Heart left ventricle (tissue), 16 donors: ENCODE measurements around the gene RAB6B. TPM values are rescaled to one million over a fixed set of nuclear protein-coding genes. Genes with fewer than 3 reads are reported as not detected.
A peak's percentile ranks its signal among the peaks of the same experiment; 100 is the strongest.

Experiments used
- ATAC-seq, 4 donors: fragments of 200-7000 bp; cut with Tn5 transposase; one replicate each; pipeline ENCODE4 v1.9.1; 2020 to 2022; ENCODE audit warnings: moderate library complexity in 4 of 4, mild to moderate bottlenecking in 3 of 4, moderate number of reproducible peaks in 1 of 4
- DNase-seq, 5 donors: peaks; one replicate each; pipeline ENCODE4 v3.0.0-alpha.2; 2020
- H3K27ac ChIP-seq, 12 donors: fragments of 200-600 bp; sonication (generic) in 4 of 12; one replicate each; pipeline versions ENCODE4 v1.5.0 to v1.8.0; 2016 to 2022; ENCODE audit warnings: mild to moderate bottlenecking in 2 of 12
- H3K27me3 ChIP-seq, 9 donors: fragments of 200-600 bp; sonication (generic) in 2 of 9; one replicate each; pipeline versions ENCODE4 v1.5.1 to v1.8.0; 2016 to 2022; ENCODE audit warnings: mild to moderate bottlenecking in 3 of 9
- H3K36me3 ChIP-seq, 9 donors: fragments of 200-600 bp; sonication (generic) in 2 of 9; one replicate each; pipeline versions ENCODE4 v1.5.0 to v1.8.0; 2018 to 2022; ENCODE audit warnings: mild to moderate bottlenecking in 2 of 9
- H3K4me1 ChIP-seq, 12 donors: fragments of 200-600 bp; sonication (generic) in 4 of 12; one replicate each; pipeline versions ENCODE4 v1.5.0 to v1.8.0; 2016 to 2022; ENCODE audit warnings: mild to moderate bottlenecking in 3 of 12
- H3K4me3 ChIP-seq, 12 donors: fragments of 200-600 bp; sonication (generic) in 4 of 12; one replicate each; pipeline versions ENCODE4 v1.5.0 to v1.8.0; 2017 to 2022; ENCODE audit warnings: mild to moderate bottlenecking in 9 of 12, moderate library complexity in 4 of 12
- H3K9me3 ChIP-seq, 12 donors: fragments of 200-600 bp; sonication (generic) in 4 of 12; one replicate each; pipeline versions ENCODE4 v1.5.0 to v1.8.0; 2016 to 2022; ENCODE audit warnings: mild to moderate bottlenecking in 1 of 12
- CTCF ChIP-seq, 12 donors: fragments of 200-600 bp; sonication (generic) in 4 of 12; IDR thresholded peaks; one replicate each; pipeline versions ENCODE4 v1.5.0 to v1.8.0; 2018 to 2022; ENCODE audit warnings: antibody characterized with exemption in 12 of 12, mild to moderate bottlenecking in 5 of 12
- POLR2A ChIP-seq, 2 donors: fragments of 450-650 bp; IDR thresholded peaks; one replicate each; pipeline ENCODE4 v1.6.1; 2017; ENCODE audit warnings: antibody characterized with exemption in 2 of 2, mild to moderate bottlenecking in 2 of 2, moderate library complexity in 2 of 2
- WGBS, 4 donors: extraction: QIAGEN DNeasy Blood & Tissue Kit in 2 of 4; methylation state at CpG; one replicate each; pipeline versions ENCODE4 v1.1.5 to v1.1.7; 2013 to 2018; 5-methylcytosine and 5-hydroxymethylcytosine counted together
- intact Hi-C, 10 donors: fragments of 100-400 bp; cut with DNase I; formaldehyde crosslinking; loops; one replicate each; pipeline versions ENCODE4 v1.11.1 to v1.14.2; 2022
- polyA plus RNA-seq, 2 donors: library from polyadenylated mRNA; stranded (reverse); fragments of 200-250 nt; gene quantifications; one replicate each; pipeline ENCODE4 v1.2.3, GENCODE V29; 2013
- total RNA-seq, 9 donors: library from RNA; depleted of rRNA in 2 of 9; stranded (reverse); fragments of >200 nt in 2 of 9; fragmentation: NEBNext Ultra II Directional in 3 of 9; extraction: Animal tissue kit (Norgen Biotek cat#: 25700) in 3 of 9; gene quantifications; one replicate each; pipeline versions ENCODE4 v1.1.0 to v1.2.4, GENCODE V29; 2016 to 2023
- donor health status: ischemic (EF 13 %, LVEDD 7.1; RV severe dilation, severe dysfunction).
- donor health status: healthy with polysubstance abuse.
- donor health status: DM: no; HTN: yes; CAD: no.
- donor health status: DM: no; HTN: no; CAD: no.
- donor health status: ischemic (EF 25% LVEDD 6.9; RV normal size, moderate dysfunction).
- donor health status: ischemic (EF 25% LVEDD 5.7; RV mildly dilated, moderate dysfunction).
- donor health status: healthy.
- donor health status: DM: yes; HTN: yes; CAD: no.
- donor health status: ischemic (EF 35%, LVEDD 5.7; RV mildly dilated, moderate dysfunction).
- donor health status: nonischemic (EF 11% LVEDD 7.7; RV severe dilation, severe dysfunction).
- donor health status: DM: yes; HTN: yes; CAD: no.
- donor health status: PGD.
- donor health status: ischemic (EF 29% LVEDD 5.4; RV normal size, mild dysfunction).
- donor health status: nonischemic (EF 23%, LVEDD 6.1; RV moderate dilation, normal function).

The RAB6B gene
- total and polyA plus RNA-seq, 11 donors = 12.4 to 57.2 (median 43.1) TPM

- ATAC-seq = no peak
- no peak for DNase-seq
- H3K9me3 ChIP-seq = no peaks in the 10 kb centered on the region
- peak overlapping the region in 8 of 12 donors; percentile 68 to 95 (median 83) for H3K4me3 ChIP-seq
- no peak overlapping the region for H3K27ac ChIP-seq
- peaks cover 0 to 6% (median 0%) of the 10 kb centered on the region in 9 donors for H3K27me3 ChIP-seq
- WGBS, 4 donors = 61 to 78% (median 73%) methylated on average over 4 of the region's 4 CpGs
- H3K4me1 ChIP-seq = peaks cover 0 to 18% (median 8%) of the 10 kb centered on the region in 12 donors
- intact Hi-C loops = loop anchor here in 6 of 10 donors (5.0 to 10.0 kb wide), 4 partner anchors 140 to 1083 kb away; partner anchors contain the start of genes TOPBP1 (in 5 of the 6) and NPHP3 (in 3 of the 6)
- TF ChIP-seq CTCF (IDR thresholded peaks at IDR 0.05) (no peak), POLR2A (IDR thresholded peaks at IDR 0.05) (no peak)
- H3K36me3 ChIP-seq = peaks cover 0 to 26% (median 17%) of the 10 kb centered on the region in 9 donors
Observed at GRCh38 chr3:133804896-133805295, 90.8 kb downstream of the RAB6B start.

- Histone ChIP-seq H3K27ac (no peak overlapping the region), H3K4me1 (peaks cover 0 to 18% (median 8%) of the 10 kb centered on the region in 12 donors), H3K4me3 (no peak overlapping the region), H3K9me3 (no peaks in the 10 kb centered on the region), H3K27me3 (peaks cover 0 to 6% (median 0%) of the 10 kb centered on the region in 9 donors), H3K36me3 (peaks cover 0 to 11% (median 10%) of the 10 kb centered on the region in 9 donors)
- intact Hi-C loops = loop anchor here in 3 of 10 donors (10.0 kb wide), 2 partner anchors 139 to 1079 kb away; partner anchors contain the start of genes NPHP3 (in 2 of the 3) and TOPBP1 (in 1 of the 3)
- no peak for DNase-seq
- TF ChIP-seq CTCF (IDR thresholded peaks at IDR 0.05) = no peak
- TF ChIP-seq POLR2A (IDR thresholded peaks at IDR 0.05) = no peak
- ATAC-seq = no peak
- 89 to 94% (median 90%) methylated on average over 5 of the region's 5 CpGs for WGBS, 4 donors
Observed at GRCh38 chr3:133803469-133803868, 92.2 kb downstream of the RAB6B start.

- H3K27me3 ChIP-seq = peaks cover 0 to 11% (median 0%) of the 10 kb centered on the region in 9 donors
- intact Hi-C loops = loop anchor here in 3 of 10 donors (10.0 kb wide), 2 partner anchors 135 to 1075 kb away; partner anchors contain the start of genes NPHP3 (in 2 of the 3) and TOPBP1 (in 1 of the 3)
- DNase-seq (peak in 2 of 5 donors; percentile 34 to 39), ATAC-seq (peak in 3 of 4 donors; percentile 59 to 66 (median 65))
- no peak overlapping the region for H3K27ac ChIP-seq
- no peaks in the 10 kb centered on the region for H3K9me3 ChIP-seq
- TF ChIP-seq CTCF (IDR thresholded peaks at IDR 0.05) (no peak), POLR2A (IDR thresholded peaks at IDR 0.05) (no peak)
- no peaks in the 10 kb centered on the region for H3K36me3 ChIP-seq
- peaks cover 0 to under 1% (median 0%) of the 10 kb centered on the region in 12 donors for H3K4me1 ChIP-seq
- no peak overlapping the region for H3K4me3 ChIP-seq
- WGBS, 4 donors = 54 to 65% (median 61%) methylated on average over 6 to 7 of the region's 7 CpGs
Observed at GRCh38 chr3:133799794-133800585, 95.7 kb downstream of the RAB6B start.
